Neuronal stem cell (in vitro differentiated cells): ENCODE data around the gene SOX13.

Experiments
- DNase-seq: peaks from one replicate; pipeline ENCODE4 v3.0.0-alpha.2; 2013; ENCODE audit warnings: low spot score
- H2AFZ ChIP-seq: one replicate; pipeline ENCODE4 v1.6.1; 2013; ENCODE audit warnings: mild to moderate bottlenecking, low read length, inconsistent platforms
- H2AK5ac ChIP-seq: 2 replicates; pipeline ENCODE4 v1.6.1; 2013; ENCODE audit warnings: low read depth, mild to moderate bottlenecking, inconsistent platforms, low read length, moderate library complexity, mixed read lengths
- H2BK120ac ChIP-seq: 2 replicates; pipeline ENCODE4 v1.6.1; 2013; ENCODE audit warnings: low read depth, mild to moderate bottlenecking, inconsistent platforms, low read length, moderate library complexity, mixed read lengths
- H2BK12ac ChIP-seq: one replicate; pipeline ENCODE4 v1.6.1; 2013; ENCODE audit warnings: low read length, inconsistent platforms
- H2BK15ac ChIP-seq: 2 replicates; pipeline ENCODE4 v1.6.1; 2013; ENCODE audit warnings: mild to moderate bottlenecking, low read length, inconsistent platforms, mixed read lengths
- H2BK5ac ChIP-seq: one replicate; pipeline ENCODE4 v1.6.1; 2013; ENCODE audit warnings: inconsistent platforms, mild to moderate bottlenecking, low read length, moderate library complexity
- H3K14ac ChIP-seq: one replicate; pipeline ENCODE4 v1.6.1; 2013; ENCODE audit warnings: low read length, inconsistent platforms
- H3K18ac ChIP-seq: 2 replicates; pipeline ENCODE4 v1.6.1; 2013; ENCODE audit warnings: low read length, inconsistent platforms
- H3K23ac ChIP-seq: 2 replicates; pipeline ENCODE4 v1.6.1; 2013; ENCODE audit warnings: low read depth, mild to moderate bottlenecking, mixed read lengths, low read length, inconsistent platforms; ENCODE audit not compliant: poor library complexity
- H3K27ac ChIP-seq: replicated peaks from 3 replicates; pipeline ENCODE4 v1.5.1; 2013; ENCODE audit warnings: low read length, inconsistent platforms
- H3K27me3 ChIP-seq, 3 experiments: 2 replicates each; pipeline ENCODE4 v1.6.1; 2013; ENCODE audit warnings: low read length in 3 of 3, mild to moderate bottlenecking in 2 of 3, inconsistent platforms in 1 of 3, low read depth in 1 of 3, mixed read lengths in 1 of 3, moderate library complexity in 1 of 3; ENCODE audit not compliant: control insufficient read depth in 3 of 3, insufficient read depth in 3 of 3
- H3K36me3 ChIP-seq, 2 donors: replicated peaks in 1 of 2; 2 replicates each; pipeline ENCODE4 v1.6.1; 2013; ENCODE audit warnings: low read length in 2 of 2; ENCODE audit not compliant: control insufficient read depth in 2 of 2, insufficient read depth in 2 of 2
- H3K4ac ChIP-seq: 2 replicates; pipeline ENCODE4 v1.6.1; 2013; ENCODE audit warnings: inconsistent platforms, mild to moderate bottlenecking, low read length, moderate library complexity
- H3K4me1 ChIP-seq, 2 donors: 1 replicate in 1 of 2; 2 replicates in 1 of 2; pipeline ENCODE4 v1.6.1; 2013; ENCODE audit warnings: low read length in 2 of 2, low read depth in 1 of 2; ENCODE audit not compliant: control insufficient read depth in 2 of 2, insufficient read depth in 1 of 2
- H3K4me2 ChIP-seq: one replicate; pipeline ENCODE4 v1.6.1; 2013; ENCODE audit warnings: mild to moderate bottlenecking, low read length, inconsistent platforms; ENCODE audit not compliant: insufficient read depth, poor library complexity, severe bottlenecking
- H3K4me3 ChIP-seq, 2 donors: 2 replicates each; pipeline ENCODE4 v1.5.1; 2013; ENCODE audit warnings: low read length in 2 of 2, mild to moderate bottlenecking in 2 of 2, inconsistent platforms in 1 of 2, moderate library complexity in 1 of 2
- H3K79me1 ChIP-seq: one replicate; pipeline ENCODE4 v1.6.1; 2013; ENCODE audit warnings: low read depth, mild to moderate bottlenecking, inconsistent platforms, low read length, moderate library complexity
- H3K9ac ChIP-seq: one replicate; pipeline ENCODE4 v1.6.1; 2013; ENCODE audit warnings: mild to moderate bottlenecking, low read depth, low read length, inconsistent platforms; ENCODE audit not compliant: poor library complexity
- H3K9me3 ChIP-seq, 2 donors: replicated peaks in 1 of 2; 2 replicates each; pipeline versions ENCODE3 to v1.6.1; 2013; ENCODE audit warnings: low read length in 2 of 2, mild to moderate bottlenecking in 2 of 2, inconsistent platforms in 1 of 2, low read depth in 1 of 2, mixed read lengths in 1 of 2, moderate library complexity in 1 of 2; ENCODE audit not compliant: control insufficient read depth in 2 of 2, insufficient read depth in 1 of 2
- H4K8ac ChIP-seq: one replicate; pipeline ENCODE4 v1.6.1; 2013; ENCODE audit warnings: low read depth, mild to moderate bottlenecking, inconsistent platforms, low read length, moderate library complexity
- H4K91ac ChIP-seq: one replicate; pipeline ENCODE4 v1.6.1; 2013; ENCODE audit warnings: low read length, low read depth, mild to moderate bottlenecking, inconsistent platforms; ENCODE audit not compliant: poor library complexity
- WGBS, 2 donors: extraction: QIAGEN DNeasy Blood & Tissue Kit; methylation state at CpG; one replicate each; pipeline ENCODE4 v1.1.7; 2013; ENCODE audit warnings: missing lambda C conversion rate in 2 of 2, mixed read lengths in 1 of 2; ENCODE audit not compliant: insufficient read length in 2 of 2, insufficient replicate concordance in 1 of 2; ENCODE audit errors: extremely low coverage in 2 of 2; 5-methylcytosine and 5-hydroxymethylcytosine counted together

SOX13 gene

GRCh38 chr1:204136814-204137213 is 63.9 kb downstream of the SOX13 start:
- Histone ChIP-seq H3K79me1 (no peaks in the 10 kb centered on the region), H3K27ac (no peak overlapping the region), H3K23ac (no peak overlapping the region), H3K4ac (no peak overlapping the region), H2AFZ (no peak overlapping the region), H3K9me3 (no peaks in the 10 kb centered on the region), H4K91ac (no peak overlapping the region), H3K27me3 (no peaks in the 10 kb centered on the region), H4K8ac (no peak overlapping the region), H2AK5ac (no peak overlapping the region), H3K36me3 (peaks cover 1 to 25% of the 10 kb centered on the region in 2 donors), H3K18ac (no peak overlapping the region), H3K4me2 (no peak overlapping the region), H3K4me3 (no peak overlapping the region), H2BK12ac (no peak overlapping the region), H3K9ac (no peak overlapping the region), H3K4me1 (no peaks in the 10 kb centered on the region), H2BK15ac (no peak overlapping the region), H3K14ac (no peak overlapping the region), H2BK120ac (no peak overlapping the region), H2BK5ac (no peak overlapping the region)
- no CpG with 5 or more reads among the region's 2 CpGs for WGBS, 2 donors
- no peak for DNase-seq

GRCh38 chr1:204139088-204139487 is 66.2 kb downstream of the SOX13 start:
- Histone ChIP-seq H3K27me3 (no peaks in the 10 kb centered on the region), H2AFZ (no peak overlapping the region), H2BK5ac (no peak overlapping the region), H3K9ac (no peak overlapping the region), H3K27ac (no peak overlapping the region), H2AK5ac (no peak overlapping the region), H3K9me3 (no peaks in the 10 kb centered on the region), H3K79me1 (no peaks in the 10 kb centered on the region), H3K23ac (no peak overlapping the region), H3K14ac (no peak overlapping the region), H3K4me2 (no peak overlapping the region), H3K4ac (no peak overlapping the region), H2BK120ac (no peak overlapping the region), H4K91ac (no peak overlapping the region), H3K18ac (no peak overlapping the region), H3K4me1 (no peaks in the 10 kb centered on the region), H3K4me3 (no peak overlapping the region), H2BK12ac (no peak overlapping the region), H2BK15ac (no peak overlapping the region), H4K8ac (no peak overlapping the region), H3K36me3 (peaks cover 1 to 15% of the 10 kb centered on the region in 2 donors)
- no CpG with 5 or more reads among the region's 2 CpGs for WGBS, 2 donors
- no peak for DNase-seq

GRCh38 chr1:204139952-204140351 is 67.0 kb downstream of the SOX13 start:
- Histone ChIP-seq H3K36me3 (peaks cover 0 to 6% of the 10 kb centered on the region in 2 donors), H2BK12ac (no peak overlapping the region), H3K9ac (no peak overlapping the region), H3K4ac (no peak overlapping the region), H3K79me1 (no peaks in the 10 kb centered on the region), H3K18ac (no peak overlapping the region), H4K8ac (no peak overlapping the region), H3K4me1 (no peaks in the 10 kb centered on the region), H2BK15ac (no peak overlapping the region), H3K27ac (no peak overlapping the region), H3K9me3 (no peaks in the 10 kb centered on the region), H4K91ac (no peak overlapping the region), H2AK5ac (no peak overlapping the region), H2BK120ac (no peak overlapping the region), H3K4me3 (no peak overlapping the region), H3K23ac (no peak overlapping the region), H2BK5ac (no peak overlapping the region), H2AFZ (no peak overlapping the region), H3K14ac (no peak overlapping the region), H3K4me2 (no peak overlapping the region), H3K27me3 (no peaks in the 10 kb centered on the region)
- DNase-seq, result no peak
- no CpG with 5 or more reads among the region's 6 CpGs for WGBS, 2 donors

GRCh38 chr1:204141131-204141530 is 68.2 kb downstream of the SOX13 start:
- no peak overlapping the region for H4K8ac ChIP-seq
- no peak overlapping the region for H2AFZ ChIP-seq
- no peaks in the 10 kb centered on the region for H3K4me1 ChIP-seq
- no peak overlapping the region for H3K4ac ChIP-seq
- no peaks in the 10 kb centered on the region for H3K79me1 ChIP-seq
- no CpG with 5 or more reads among the region's 3 CpGs for WGBS, 2 donors
- no peak overlapping the region for H3K23ac ChIP-seq
- no peaks in the 10 kb centered on the region for H3K27me3 ChIP-seq
- no peak overlapping the region for H3K9ac ChIP-seq
- no peak overlapping the region for H3K4me3 ChIP-seq
- H3K27ac ChIP-seq, result no peak overlapping the region
- no peak overlapping the region for H2BK5ac ChIP-seq
- H2AK5ac ChIP-seq, result no peak overlapping the region
- no peak overlapping the region for H4K91ac ChIP-seq
- H2BK15ac ChIP-seq, result no peak overlapping the region
- no peak overlapping the region for H3K18ac ChIP-seq
- no peaks in the 10 kb centered on the region for H3K36me3 ChIP-seq
- H2BK120ac ChIP-seq, result no peak overlapping the region
- DNase-seq, result no peak
- no peak overlapping the region for H3K14ac ChIP-seq
- no peak overlapping the region for H3K4me2 ChIP-seq
- no peaks in the 10 kb centered on the region for H3K9me3 ChIP-seq
- no peak overlapping the region for H2BK12ac ChIP-seq
